Measurements from ENCODE around the gene RNF166. TPM values are rescaled to one million over a fixed set of nuclear protein-coding genes. Genes with fewer than 3 reads are reported as not detected.

Gene RNF166
- total RNA-seq, 1 experiment from 2014 or later: 26.5 TPM

- H2BK12ac ChIP-seq (ENCODE audit: insufficient read length, low read depth, low read length): no peak overlapping the region
- no peak overlapping the region; a peak in 1 of 7 replicates for H3K27ac Mint-ChIP-seq
- H3K9me3 ChIP-seq (ENCODE audit: control insufficient read depth, low read depth, low read length): no peaks in the 10 kb centered on the region
- H3K4me1 ChIP-seq (ENCODE audit: insufficient read depth, low read length): no peaks in the 10 kb centered on the region
- no peak overlapping the region for H3T11ph ChIP-seq (ENCODE audit: low read length)
- H4K20me1 ChIP-seq (ENCODE audit: control insufficient read depth, insufficient read depth, insufficient read length): no peaks in the 10 kb centered on the region
- H3K9me3 Mint-ChIP-seq: no peaks in the 10 kb centered on the region
- no peak overlapping the region for H4K91ac ChIP-seq (ENCODE audit: insufficient read length, low read depth, low read length)
- no peak overlapping the region for H4K8ac ChIP-seq (replicated peaks; ENCODE audit: insufficient read length, low read depth, low read length)
- H3K14ac ChIP-seq (ENCODE audit: insufficient read depth, low read length): no peak overlapping the region
- no peaks in the 10 kb centered on the region for H3K79me1 ChIP-seq (ENCODE audit: insufficient read depth, low read depth, low read length, poor library complexity, severe bottlenecking)
- H2BK15ac ChIP-seq (ENCODE audit: low read depth, low read length): no peak overlapping the region
- no CpG with 5 or more reads among the region's 7 CpGs for WGBS (ENCODE audit: extremely low coverage, insufficient read length, low lambda C conversion rate)
- no peak overlapping the region for H3K9ac ChIP-seq (ENCODE audit: extremely low read depth, insufficient read length, low read length)
- H2BK20ac ChIP-seq (ENCODE audit: low read depth, low read length, poor library complexity, severe bottlenecking): no peak overlapping the region
- no peaks in the 10 kb centered on the region for H3K27me3 ChIP-seq (ENCODE audit: insufficient read depth, low read length)
- H3K79me2 ChIP-seq (ENCODE audit: insufficient read depth, low read length): no peaks in the 10 kb centered on the region
- H3K36me3 Mint-ChIP-seq (ENCODE audit: insufficient read depth in 1 of 3, low read depth in 3 of 3): peaks cover 0 to 15% (median 14%) of the 10 kb centered on the region in 3 experiments; a peak in 4 of 7 replicates
- no peak overlapping the region for H3K56ac ChIP-seq (ENCODE audit: insufficient read length, low read depth, low read length)
- H2BK5ac ChIP-seq (ENCODE audit: insufficient read length, low read length): no peak overlapping the region
- no peak overlapping the region for H2AFZ ChIP-seq (ENCODE audit: low read length)
- H3K4me1 Mint-ChIP-seq: no peaks in the 10 kb centered on the region
- H3K27me3 Mint-ChIP-seq (ENCODE audit: low read depth): peaks cover 3% of the 10 kb centered on the region; the same call in 1 of the 2 replicates
- H3K4ac ChIP-seq (ENCODE audit: low read depth, low read length): no peak overlapping the region
- H3K23me2 ChIP-seq (ENCODE audit: insufficient read length, low read depth, low read length, poor library complexity, severe bottlenecking): peaks cover 3% of the 10 kb centered on the region
- TF ChIP-seq CTCF (conservative IDR thresholded peaks at IDR 0.05): no peak
- no peak overlapping the region for H2AK5ac ChIP-seq (ENCODE audit: insufficient read length, low read length)
- H3K18ac ChIP-seq (ENCODE audit: insufficient read length, low read depth, low read length): no peak overlapping the region
- no peak for DNase-seq
- no peak overlapping the region for H3K4me3 Mint-ChIP-seq
- no peak overlapping the region for H3K23ac ChIP-seq (ENCODE audit: insufficient read length, low read depth, low read length)
- H4K5ac ChIP-seq (ENCODE audit: insufficient read length, low read depth, low read length): no peak overlapping the region
- no peak overlapping the region for H2BK120ac ChIP-seq (ENCODE audit: low read depth, low read length, poor library complexity, severe bottlenecking)
- no peak overlapping the region for H3K4me2 ChIP-seq (ENCODE audit: insufficient read depth, insufficient read length, low read length)
- H3K27ac ChIP-seq (ENCODE audit: insufficient read length, low read depth, low read length): no peak overlapping the region
Observed at GRCh38 chr16:88695753-88696152, 10.5 kb downstream of the RNF166 start.

All from H9 (cell line).